Brain pericyte (primary cell): ENCODE measurements around the gene SMURF1.

Experiments used
- DNase-seq: peaks from one replicate; pipeline ENCODE4 v3.0.0-alpha.2; 2012; ENCODE audit warnings: low read depth, low spot score

SMURF1 gene

GRCh38 chr7:99005776-99006175 is 138.1 kb downstream of the SMURF1 start:
- DNase-seq, result no peak

- no peak for DNase-seq
Measured at GRCh38 chr7:99004781-99005500, 139.0 kb downstream of the SMURF1 start.

GRCh38 chr7:99004216-99004615 is 139.7 kb downstream of the SMURF1 start:
- no peak for DNase-seq

GRCh38 chr7:99003419-99003818 is 140.5 kb downstream of the SMURF1 start:
- DNase-seq, result no peak

GRCh38 chr7:99002827-99003212 is 141.1 kb downstream of the SMURF1 start:
- no peak for DNase-seq

GRCh38 chr7:99002148-99002826 is 141.6 kb downstream of the SMURF1 start:
- no peak for DNase-seq

- no peak for DNase-seq
Measured at GRCh38 chr7:99001482-99002147, 142.3 kb downstream of the SMURF1 start.

- DNase-seq, result no peak
Measured at GRCh38 chr7:99000904-99001465, 142.9 kb downstream of the SMURF1 start.

- DNase-seq, result no peak
Measured at GRCh38 chr7:99000196-99000903, 143.6 kb downstream of the SMURF1 start.

GRCh38 chr7:98998821-98999725 is 144.8 kb downstream of the SMURF1 start:
- DNase-seq, result no peak

- DNase-seq, result no peak
Measured at GRCh38 chr7:98997846-98998245, 146.1 kb downstream of the SMURF1 start.

- no peak for DNase-seq
Measured at GRCh38 chr7:98996150-98996552, 147.8 kb downstream of the SMURF1 start.

GRCh38 chr7:98995523-98996149 is 148.3 kb downstream of the SMURF1 start:
- DNase-seq, result no peak

- DNase-seq, result no peak
Measured at GRCh38 chr7:98995111-98995510, 148.8 kb downstream of the SMURF1 start.

- DNase-seq, result no peak
Measured at GRCh38 chr7:98994046-98994944, 149.6 kb downstream of the SMURF1 start.

GRCh38 chr7:98993024-98993897 is 150.6 kb downstream of the SMURF1 start:
- DNase-seq, result no peak

GRCh38 chr7:98992076-98992475 is 151.8 kb downstream of the SMURF1 start:
- DNase-seq, result no peak

- no peak for DNase-seq
Measured at GRCh38 chr7:98991141-98991540, 152.8 kb downstream of the SMURF1 start.
